ENCODE results near the gene NTSR2. TPM values are rescaled to one million over a fixed set of nuclear protein-coding genes. Genes with fewer than 3 reads are reported as not detected.

The NTSR2 gene
- total RNA-seq, 2 donors from 2014 or later = not detected

- no peak overlapping the region for H3K27ac ChIP-seq
- H3K27me3 ChIP-seq = no peaks in the 10 kb centered on the region
- no peak for TF ChIP-seq CTCF (IDR thresholded peaks at IDR 0.05)
- no peak for DNase-seq (ENCODE audit: low spot score)
- peaks cover 12% of the 10 kb centered on the region for H3K36me3 ChIP-seq
- H3K4me1 ChIP-seq = no peaks in the 10 kb centered on the region
- H3K9me3 ChIP-seq = peaks cover 5 to 6% of the 10 kb centered on the region in 2 donors
- no peak overlapping the region for H3K4me3 ChIP-seq
These were observed 45.1 kb downstream of the NTSR2 start for GRCh38 chr2:11624893-11625292.

GRCh38 chr2:11622611-11623010, 47.4 kb downstream of the NTSR2 start:
- H3K27ac ChIP-seq = no peak overlapping the region

GRCh38 chr2:11621410-11621809, 48.6 kb downstream of the NTSR2 start:
- Histone ChIP-seq H3K36me3 (peaks cover 4% of the 10 kb centered on the region), H3K27ac (no peak overlapping the region), H3K4me3 (no peak overlapping the region), H3K9me3 (no peaks in the 10 kb centered on the region), H3K4me1 (no peaks in the 10 kb centered on the region), H3K27me3 (no peaks in the 10 kb centered on the region)
- TF ChIP-seq CTCF (IDR thresholded peaks at IDR 0.05) = no peak
- no peak for DNase-seq (ENCODE audit: low spot score)

More at GRCh38 chr2:11622611-11623010, 47.4 kb downstream of the NTSR2 start:
- TF ChIP-seq CTCF (IDR thresholded peaks at IDR 0.05) = no peak
- Histone ChIP-seq H3K4me3 (no peak overlapping the region), H3K9me3 (peaks cover 5 to 6% of the 10 kb centered on the region in 2 donors), H3K27me3 (no peaks in the 10 kb centered on the region), H3K4me1 (no peaks in the 10 kb centered on the region), H3K36me3 (peaks cover 15% of the 10 kb centered on the region)
- DNase-seq (ENCODE audit: low spot score) = no peak

GRCh38 chr2:11618708-11619062, 51.3 kb downstream of the NTSR2 start:
- peaks cover 4% of the 10 kb centered on the region for H3K36me3 ChIP-seq
- no peaks in the 10 kb centered on the region for H3K27me3 ChIP-seq
- H3K4me3 ChIP-seq = no peak overlapping the region
- no peak for TF ChIP-seq CTCF (IDR thresholded peaks at IDR 0.05)
- H3K4me1 ChIP-seq = no peaks in the 10 kb centered on the region
- H3K9me3 ChIP-seq = no peaks in the 10 kb centered on the region
- no peak for DNase-seq (ENCODE audit: low spot score)
- H3K27ac ChIP-seq = no peak overlapping the region

DNA sequence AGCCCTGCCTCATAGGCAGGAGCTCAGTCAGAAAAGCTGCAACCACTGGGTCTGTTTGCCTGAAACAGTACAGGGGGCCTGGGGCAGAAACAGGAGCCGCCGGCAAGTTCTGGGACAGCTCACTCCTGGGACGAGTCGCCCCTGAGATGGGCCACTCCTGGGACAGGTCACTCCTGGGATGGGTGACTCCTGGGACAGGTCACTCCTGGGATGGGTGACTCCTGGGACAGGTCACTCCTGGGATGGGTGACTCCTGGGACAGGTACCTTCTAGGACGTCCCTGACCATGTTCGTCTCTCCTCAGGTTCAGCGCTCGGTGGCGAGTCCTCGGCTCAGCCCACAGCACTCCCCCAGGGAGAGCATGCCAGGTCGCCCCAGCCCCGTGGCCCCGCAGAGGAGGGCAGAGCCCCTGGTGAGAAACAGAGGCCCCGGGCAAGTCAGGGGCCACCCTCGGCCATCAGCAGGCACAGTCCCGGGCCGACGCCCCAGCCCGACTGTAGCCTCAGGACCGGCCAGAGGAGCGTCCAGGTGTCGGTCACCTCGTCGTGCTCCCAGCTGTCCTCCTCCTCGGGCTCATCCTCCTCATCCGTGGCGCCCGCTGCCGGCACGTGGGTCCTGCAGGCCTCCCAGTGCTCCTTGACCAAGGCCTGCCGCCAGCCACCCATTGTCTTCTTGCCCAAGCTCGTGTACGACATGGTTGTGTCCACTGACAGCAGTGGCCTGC, 51.8 kb downstream of the NTSR2 start:
- TF ChIP-seq CTCF (IDR thresholded peaks at IDR 0.05) = no peak
- no peak overlapping the region for H3K4me3 ChIP-seq
- H3K36me3 ChIP-seq = peaks cover 4% of the 10 kb centered on the region
- H3K27me3 ChIP-seq = no peaks in the 10 kb centered on the region
- no peak overlapping the region for H3K27ac ChIP-seq
- DNase-seq (ENCODE audit: low spot score) = no peak
- H3K9me3 ChIP-seq = no peaks in the 10 kb centered on the region
- no peaks in the 10 kb centered on the region for H3K4me1 ChIP-seq

- TF ChIP-seq CTCF (IDR thresholded peaks at IDR 0.05) = no peak
- no peaks in the 10 kb centered on the region for H3K9me3 ChIP-seq
- no peak for DNase-seq (ENCODE audit: low spot score)
These were observed 52.5 kb downstream of the NTSR2 start for GRCh38 chr2:11617527-11617926.

More at GRCh38 chr2:11617527-11617926, 52.5 kb downstream of the NTSR2 start:
- Histone ChIP-seq H3K36me3 (peaks cover 4% of the 10 kb centered on the region), H3K27ac (no peak overlapping the region), H3K4me1 (no peaks in the 10 kb centered on the region), H3K27me3 (no peaks in the 10 kb centered on the region), H3K4me3 (no peak overlapping the region)
